HG03025 (cell line): ENCODE measurements around the gene C13orf46.
"Not testable (repeated sequence)": the region's sequence is repeated elsewhere in the genome, so short reads cannot be mapped to it uniquely, and the experiment has no call there.

ENCODE experiments used
- ATAC-seq: cut with Tn5 transposase; IDR thresholded peaks from one replicate; pipeline ENCODE4 v1.9.1; 2021; ENCODE audit warnings: mild to moderate bottlenecking, moderate library complexity; ENCODE audit not compliant: unreplicated experiment, low FRiP score

Gene C13orf46

DNA sequence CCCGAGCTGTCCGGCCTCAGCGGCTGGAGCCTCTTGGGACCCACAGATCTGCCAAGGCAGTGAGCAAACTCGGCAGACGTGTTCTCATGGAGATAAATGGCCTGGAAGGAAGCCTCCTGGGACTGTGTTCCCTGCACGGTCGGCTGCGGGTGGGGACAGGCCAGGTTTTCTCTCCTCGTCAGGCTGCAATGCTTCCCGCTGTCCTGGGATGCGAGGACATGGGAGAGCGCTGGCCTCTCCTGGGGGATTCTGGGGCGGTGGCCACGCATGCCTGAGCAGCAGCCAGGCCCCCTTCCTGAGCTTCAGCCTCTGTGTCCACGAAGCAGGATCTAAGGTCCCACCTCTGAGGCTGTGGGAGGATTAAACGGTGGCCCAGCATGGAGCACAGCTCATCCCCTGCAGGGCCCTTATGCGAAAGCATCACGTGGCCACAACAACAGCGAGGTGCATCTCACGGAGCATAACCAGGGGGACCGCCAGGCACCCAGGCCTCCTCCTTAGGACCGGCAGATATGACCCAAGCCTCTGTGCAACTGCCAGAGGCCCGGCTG lies 21.2 kb upstream of the C13orf46 start:
- ATAC-seq = no peak

DNA sequence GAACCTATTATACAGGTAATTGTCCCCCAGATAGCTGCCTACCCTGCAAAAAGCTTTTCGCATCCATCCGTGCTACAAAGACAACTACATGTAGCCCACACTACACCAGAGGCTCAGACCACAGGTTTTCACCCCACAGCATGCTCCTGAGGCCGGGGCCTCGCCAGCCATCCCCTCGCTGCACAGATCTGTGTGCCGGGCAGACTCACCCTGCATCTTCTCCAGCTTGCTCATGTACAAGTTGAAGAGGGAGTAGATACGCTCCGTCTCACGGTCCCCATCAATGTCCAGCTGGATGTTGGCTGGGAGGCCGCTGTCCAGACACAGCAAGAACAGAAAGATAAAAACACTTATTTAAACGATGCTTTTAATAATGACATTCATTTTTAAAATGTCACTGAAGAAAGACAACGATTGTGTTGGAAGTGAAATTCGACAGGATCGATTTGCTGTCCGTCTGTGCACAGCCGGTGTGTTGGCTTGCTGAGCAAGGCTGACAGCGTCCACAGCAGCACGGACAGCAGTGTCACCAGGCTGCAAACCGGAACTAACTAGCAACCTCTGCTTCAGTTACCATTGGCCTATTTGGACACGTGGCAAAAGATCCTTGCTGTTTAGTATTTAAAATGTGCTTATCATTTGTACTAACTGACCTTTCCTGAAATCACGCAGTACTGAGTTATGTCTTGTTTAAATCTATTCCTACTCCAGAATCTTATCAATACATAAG lies 18.6 kb upstream of the C13orf46 start:
- ATAC-seq = no peak

DNA sequence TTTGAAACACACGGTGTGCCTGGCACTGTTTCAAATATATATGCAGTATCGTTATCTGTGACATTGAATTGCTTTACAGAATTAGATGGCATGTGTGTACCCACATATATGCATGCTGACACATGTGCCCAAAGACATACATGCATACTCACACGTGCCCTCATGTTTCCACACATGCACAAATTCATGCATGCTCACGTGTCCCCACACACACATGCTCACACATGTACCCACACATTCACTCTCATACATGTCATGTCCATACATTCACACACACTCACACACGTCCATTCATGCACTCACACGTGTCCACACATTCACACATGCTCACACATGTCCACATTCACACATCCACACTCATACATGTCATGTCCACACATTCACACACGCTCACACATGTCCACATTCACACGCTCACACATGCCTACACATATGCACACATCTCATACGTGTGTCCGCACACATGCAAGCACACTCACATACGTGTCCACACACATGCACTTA lies 17.9 kb upstream of the C13orf46 start:
- ATAC-seq = no peak

DNA sequence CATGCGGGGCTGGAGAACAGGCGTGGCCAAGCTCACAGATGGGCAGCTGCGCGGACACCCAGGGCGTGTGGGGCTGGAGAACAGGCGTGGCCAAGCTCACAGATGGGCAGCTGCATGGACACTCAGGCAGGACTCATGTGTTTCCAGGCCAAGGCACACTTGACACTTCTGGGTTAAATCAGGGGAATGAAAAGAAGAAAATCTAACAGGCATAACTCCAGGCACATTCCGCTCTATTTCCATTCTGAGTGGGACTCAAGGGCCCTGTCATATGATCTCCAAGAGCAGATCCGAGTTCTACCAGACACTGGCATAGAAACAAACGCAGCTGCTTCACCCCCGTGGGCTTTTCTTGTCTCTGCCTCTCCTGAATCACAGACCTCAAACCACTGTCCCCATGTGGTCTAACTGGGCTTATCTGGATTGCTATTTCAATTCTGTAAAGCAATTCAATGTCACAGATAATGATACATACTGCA lies 17.4 kb upstream of the C13orf46 start:
- ATAC-seq = no peak

DNA sequence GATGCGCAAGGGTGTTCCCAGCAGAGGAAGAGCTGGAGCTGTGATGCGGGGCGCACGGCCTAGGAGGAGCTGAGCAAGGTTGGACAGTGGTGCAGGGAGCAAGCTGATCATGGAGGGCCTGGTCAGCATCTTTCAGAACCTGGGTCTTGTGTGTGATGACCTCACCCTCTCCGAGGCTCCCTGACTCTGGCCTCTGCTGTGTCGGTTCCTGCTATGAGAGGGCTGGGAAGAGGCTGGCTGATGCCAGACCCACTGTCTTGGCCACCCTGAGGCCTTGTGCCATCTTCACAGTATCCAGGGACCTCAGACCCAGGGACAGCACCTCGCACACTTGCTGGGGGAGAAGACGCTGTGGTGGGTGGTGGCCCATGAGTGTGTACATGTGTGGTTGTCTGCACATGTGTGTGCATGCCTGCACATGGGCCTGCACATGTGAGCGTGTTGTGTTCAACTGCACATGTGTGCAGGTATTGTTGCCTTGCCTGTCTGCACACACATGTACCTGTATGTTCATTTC lies 16.5 kb upstream of the C13orf46 start:
- ATAC-seq = no peak

DNA sequence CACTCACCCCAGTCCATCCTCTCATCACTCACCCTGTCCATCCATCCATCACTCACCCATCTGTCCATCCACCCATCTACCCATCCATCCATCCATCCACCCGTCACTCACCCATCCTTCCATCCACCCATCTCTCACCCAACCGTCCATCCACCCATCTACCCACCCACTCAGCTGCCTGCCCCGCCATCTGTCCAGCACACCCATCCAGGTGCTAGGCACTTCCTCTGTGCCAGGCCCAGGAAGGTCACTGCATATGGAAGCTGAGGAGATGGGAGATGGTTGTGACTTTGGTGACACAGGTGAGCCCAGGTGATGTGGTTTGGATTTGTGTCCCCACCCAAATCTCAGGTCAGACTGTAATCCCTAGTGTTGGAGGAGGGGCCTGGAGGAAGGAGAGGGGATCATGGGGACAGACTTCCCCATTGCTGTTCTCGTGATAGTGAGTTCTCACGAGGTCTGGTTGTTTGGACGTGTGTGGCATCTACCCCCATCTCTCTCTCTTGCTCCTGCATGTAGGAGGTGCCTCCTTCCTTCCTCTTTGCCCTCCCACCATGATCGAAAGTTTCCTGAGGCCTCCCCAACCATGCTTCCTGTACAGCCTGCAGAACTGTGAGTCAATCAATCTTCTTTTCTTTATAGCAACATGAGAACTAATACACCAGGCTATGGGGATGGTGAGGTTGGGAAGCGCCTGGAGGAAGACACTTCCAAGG lies 15.9 kb upstream of the C13orf46 start:
- no peak for ATAC-seq

DNA sequence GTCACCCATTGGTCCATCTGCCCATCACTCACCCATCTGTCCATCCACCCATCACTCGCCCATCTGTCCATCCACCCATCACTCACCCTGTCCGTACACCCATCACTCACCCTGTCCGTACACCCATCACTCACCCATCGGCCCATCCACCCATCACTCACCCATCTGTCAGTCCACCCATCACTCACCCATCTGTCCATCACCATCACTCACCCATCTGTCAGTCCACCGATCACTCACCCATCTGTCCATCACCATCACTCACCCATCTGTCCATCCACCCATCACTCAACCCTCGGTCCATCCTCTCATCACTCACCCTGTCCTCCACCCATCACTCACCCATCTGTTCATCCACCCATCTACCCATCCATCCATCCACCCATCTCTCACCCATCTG lies 15.0 kb upstream of the C13orf46 start:
- not testable (repeated sequence) for ATAC-seq

DNA sequence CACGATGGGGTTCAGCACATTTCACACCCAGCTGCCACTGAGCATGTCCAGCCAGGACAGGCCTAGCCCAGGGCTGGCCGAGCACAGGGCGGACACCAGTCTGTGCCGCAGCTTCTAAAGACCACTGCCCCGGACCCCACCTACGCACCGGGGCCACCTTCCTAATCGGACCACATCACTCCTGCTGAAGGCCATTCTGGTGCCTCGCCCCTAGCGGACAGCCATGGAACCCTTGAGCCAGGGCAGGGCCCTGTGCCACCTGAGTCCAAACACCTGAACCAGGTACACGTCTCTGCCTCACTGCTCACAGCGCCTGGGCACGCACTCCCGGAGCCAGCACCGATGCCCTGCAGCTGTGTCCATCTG lies 8.4 kb upstream of the C13orf46 start:
- ATAC-seq = no peak

DNA sequence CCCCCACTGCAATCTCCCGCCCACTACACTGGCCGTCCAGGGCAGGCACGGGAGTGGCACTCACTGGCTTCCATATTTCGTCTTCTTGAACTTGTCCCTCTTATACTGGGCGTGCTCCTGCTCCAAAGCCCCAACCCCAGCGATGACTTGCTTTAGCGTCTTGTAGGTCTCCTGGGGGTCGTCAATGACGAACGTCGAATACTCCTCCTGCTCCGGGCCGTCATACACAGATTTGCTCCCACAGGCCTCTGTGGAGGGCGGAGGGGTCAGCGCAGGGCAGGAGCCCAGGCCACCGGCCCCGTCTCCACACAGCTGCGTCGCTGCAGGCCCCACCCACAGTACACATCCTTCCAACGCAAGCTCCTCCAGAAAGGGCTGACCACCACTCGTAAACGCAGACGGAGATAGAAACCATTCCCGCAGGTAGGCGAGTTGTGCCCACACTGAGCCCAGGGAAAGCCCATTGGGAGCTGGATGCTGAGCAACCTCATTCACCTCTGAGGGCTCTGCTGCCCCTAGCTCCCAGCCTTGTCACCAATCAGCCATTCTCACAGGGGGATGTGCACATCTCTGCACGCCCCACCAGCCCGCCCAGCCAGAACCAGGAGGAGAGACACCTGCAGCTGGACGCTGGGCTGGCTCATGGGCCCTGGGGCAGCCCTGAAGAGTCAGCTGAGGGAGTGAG lies 7.9 kb upstream of the C13orf46 start:
- no peak for ATAC-seq

DNA sequence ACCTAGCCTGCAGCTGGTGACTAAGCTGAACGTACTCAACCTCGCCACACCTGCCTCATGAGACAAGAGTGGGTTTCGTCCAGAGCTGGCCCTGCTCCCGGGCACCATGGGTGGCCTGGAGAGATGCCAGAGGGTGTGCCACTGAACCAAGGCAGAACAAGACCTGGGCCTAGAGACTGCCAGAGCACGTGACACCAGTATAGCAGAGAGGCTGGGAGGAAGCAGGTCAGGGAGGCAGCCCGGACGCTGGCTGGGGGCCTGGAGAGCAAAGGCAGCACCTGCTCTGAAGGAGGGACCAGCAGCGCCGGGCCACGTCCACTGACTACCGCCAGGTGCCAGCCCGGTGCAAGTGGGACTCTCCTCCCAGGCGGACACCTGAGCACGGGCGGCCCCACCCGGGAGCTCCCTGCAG lies 7.3 kb upstream of the C13orf46 start:
- ATAC-seq = no peak

DNA sequence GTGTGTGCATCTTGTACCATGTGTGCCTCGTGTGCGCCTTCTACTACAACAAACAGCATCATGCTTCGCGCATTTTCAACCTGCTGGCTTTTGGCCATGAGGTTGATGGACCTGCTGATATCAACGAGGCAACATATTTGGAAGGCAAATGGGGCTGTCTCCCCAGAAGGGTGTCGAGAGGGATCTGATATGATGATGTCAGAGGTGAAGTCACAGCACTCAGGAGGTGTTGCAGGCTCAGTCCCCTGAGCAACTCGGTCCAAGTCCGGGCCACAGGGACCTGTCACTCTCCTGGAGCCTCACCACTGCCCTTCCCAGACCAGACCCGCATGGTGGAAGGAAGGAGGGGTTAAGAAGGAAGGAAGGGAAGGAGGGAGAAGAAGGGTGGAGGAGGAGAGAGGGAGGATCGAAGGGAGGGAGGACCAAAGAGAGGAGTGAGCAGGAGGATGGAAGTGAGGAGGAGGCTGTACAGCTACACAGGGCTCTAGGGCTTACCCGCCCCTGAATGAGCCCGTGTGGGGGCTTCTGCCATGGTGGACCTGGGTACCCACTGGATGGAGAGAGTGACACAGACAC lies 6.7 kb upstream of the C13orf46 start:
- no peak for ATAC-seq

DNA sequence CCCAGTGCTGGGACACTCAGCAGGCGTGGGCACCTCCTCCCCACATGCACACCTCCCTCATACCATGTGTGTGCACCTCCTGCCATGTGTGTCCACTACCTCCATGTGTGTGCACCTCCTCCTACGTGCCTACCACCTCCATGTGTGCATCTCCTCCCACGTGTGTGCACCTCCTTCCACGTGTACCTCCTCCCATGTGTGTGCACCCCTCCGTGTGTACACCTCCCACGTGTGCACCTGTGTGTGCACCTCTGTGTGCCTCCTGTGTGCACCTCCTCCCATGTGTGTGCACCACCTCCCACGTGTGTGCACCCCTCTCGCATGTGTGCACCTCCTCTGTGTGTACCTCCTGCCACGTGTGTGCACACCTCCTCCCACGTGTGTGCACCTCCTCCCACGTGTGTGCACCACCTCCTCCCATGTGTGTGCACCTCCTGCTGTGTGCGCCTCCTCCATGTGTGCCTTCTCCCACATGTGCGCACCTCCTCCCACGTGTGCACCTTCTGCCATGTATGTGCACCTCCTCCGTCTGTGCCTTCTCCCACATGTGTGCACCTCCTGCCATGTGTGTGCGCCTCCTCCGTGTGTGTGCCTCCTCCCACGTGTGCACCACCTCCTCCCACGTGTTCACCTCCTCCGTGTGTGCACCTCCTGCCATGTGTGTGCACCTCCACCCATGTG lies 6.1 kb upstream of the C13orf46 start:
- no peak for ATAC-seq

DNA sequence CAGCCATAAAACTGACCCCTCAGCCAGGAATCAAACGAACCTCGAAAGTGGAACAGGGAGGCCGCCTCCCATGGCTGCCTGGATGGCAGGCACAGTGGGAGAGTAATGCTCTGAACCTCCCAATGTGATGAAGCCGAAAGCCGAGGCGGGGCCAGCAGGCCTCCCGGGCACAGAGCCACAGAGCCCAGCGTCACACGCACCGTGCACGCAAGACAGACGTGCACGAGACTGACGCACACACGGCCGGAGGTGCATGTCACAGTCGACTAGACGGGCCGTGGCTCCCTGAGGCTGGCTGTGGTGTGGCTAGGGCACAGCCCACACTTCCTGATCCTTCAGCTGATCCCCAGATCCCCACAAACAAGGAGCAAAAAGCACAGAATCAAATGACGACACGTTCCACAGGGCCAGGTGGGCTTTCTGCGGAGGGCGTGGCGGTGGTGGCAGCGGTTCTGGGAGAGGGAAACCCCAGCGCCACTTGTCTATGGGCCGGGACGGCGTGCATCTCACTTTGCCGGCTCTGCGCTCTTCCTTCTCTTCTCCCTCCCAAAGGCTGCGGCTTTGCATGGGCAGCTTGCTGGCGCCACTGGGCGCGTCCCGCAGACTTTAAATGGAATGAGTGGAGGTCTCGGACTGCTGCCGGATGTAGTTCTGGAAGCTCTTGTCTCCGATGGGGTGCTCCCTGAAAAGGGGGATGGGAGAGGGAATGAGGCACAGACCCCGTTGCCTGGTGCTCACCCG lies 5.0 kb upstream of the C13orf46 start:
- no peak for ATAC-seq

DNA sequence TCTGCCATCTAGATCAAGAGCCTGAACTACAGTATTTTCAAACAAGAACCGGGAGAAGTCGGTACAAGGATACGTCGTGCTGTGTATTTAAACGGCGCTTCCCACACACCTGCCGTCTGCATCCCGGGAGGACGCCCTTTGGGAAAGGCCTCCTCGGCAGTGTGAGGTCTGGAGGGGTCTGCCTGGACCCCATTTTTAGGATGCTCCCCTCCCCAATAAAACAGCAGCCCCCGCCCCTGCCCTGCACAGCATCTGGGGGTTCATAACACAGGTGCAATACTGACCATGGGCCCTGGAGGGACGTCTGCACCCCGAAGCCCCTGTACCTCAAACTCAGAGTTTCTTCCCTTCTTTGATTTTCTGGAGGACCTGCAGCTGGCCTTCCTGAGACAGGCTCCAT lies 4.1 kb upstream of the C13orf46 start:
- ATAC-seq = no peak

DNA sequence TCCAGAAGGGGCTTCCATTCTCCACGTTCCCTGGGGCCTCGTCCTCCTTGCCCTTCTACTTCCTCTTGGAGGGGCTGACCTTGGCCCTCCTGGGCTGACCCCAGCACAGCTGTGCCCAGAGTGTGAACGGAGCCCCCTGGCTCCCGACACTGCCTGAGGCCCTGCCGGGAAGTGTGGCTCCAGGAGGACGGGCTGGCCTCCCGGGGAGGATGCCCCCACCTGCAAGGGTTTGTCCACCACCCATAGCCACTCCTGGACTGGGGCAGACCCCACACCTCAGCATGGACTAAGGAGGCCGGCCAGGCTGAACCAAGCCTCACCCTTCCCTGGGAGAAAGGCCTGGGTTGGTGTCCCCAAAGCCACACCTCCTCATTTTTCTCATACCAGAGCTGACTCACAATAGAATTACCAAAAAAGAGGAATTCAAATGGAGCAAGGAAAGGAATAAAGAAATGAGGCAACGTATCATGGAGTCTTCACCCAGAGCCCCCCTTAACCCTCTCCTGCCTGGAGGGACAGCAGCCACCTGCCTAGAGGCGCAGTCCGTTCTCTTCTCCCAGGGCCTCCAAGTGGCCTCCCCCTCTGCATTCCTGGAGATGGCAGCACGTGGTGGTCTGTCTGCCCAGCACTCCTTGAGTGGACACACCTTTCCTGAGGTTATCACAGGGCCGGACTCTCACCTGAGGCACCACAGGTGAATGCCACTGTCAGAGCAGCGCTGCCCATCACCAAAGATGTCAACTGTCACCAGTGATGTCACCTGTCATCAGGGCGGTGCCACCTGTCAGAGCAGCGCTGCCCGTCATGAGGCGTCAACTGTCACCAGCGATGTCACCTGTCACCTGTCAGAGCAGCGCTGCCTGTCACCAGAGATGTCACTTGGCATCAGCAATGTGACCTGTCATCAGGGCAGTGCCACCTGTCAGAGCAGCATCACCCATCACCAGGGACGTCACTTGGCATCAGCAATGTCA lies 3.1 kb upstream of the C13orf46 start:
- no peak for ATAC-seq

DNA sequence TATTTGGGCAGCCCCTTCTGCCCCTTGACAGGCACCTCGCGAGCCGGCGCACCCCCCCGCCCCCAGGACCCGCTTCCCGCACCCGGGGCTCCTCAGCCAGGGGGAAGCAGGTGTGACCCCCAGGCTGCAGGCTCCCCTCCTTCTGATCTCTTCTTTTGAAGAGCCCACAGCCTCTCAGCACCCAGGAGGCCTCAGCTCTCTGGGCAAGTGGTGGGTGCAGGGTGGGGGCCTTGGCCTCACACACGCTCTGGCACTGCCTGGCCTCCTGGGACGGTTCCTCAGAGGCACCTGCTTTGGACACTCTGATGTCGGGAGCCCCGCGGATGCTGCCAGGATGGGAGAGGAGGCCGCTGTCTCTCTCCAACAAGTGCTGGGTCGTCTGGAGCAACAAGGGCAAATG lies 1.5 kb upstream of the C13orf46 start:
- ATAC-seq = no peak

DNA sequence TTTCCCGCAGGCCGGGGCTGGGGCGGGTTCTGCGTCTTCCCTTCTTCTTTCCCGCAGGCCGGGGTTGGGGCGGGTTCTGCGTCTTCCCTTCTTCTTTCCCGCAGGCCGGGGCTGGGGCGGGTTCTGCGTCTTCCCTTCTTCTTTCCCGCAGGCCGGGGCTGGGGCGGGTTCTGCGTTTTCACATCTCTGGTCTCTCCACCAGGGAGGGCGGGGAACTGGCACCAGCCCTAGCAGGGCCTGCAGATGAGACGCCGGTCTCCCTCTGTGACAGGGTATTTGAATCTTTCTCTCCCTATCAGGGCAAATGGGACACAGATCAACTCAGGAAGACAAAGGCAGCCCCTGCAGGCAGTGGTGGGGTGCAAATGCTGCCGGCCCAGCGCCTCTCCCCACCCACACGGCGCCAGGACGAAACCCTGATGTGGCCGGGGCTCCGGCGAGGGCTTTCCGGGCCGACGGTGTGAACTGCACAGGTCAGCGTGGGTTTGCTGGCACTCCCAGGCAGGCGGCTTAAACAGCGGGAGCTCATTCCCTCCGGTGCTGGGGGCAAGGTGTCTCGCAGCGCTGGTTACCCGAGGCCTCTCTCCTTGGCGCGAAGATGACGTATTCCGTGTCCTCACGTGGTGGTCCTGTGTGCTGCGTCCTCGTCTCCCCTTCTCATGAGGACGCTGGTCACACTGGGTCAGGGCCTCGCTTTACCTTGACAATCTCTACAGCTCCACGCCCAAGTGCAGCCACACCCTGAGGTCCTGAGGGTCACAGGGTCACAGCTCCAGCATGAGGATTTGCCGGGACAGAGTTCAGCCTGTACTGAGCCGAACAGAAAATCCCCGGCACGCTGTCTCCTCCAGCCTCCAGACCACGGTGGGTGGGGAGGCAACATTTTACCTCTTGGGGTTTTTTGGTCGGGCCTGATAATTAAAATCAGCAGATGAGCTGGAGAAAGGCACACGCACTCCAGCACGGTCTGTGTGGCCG lies 717 bp upstream of the C13orf46 start:
- ATAC-seq = no peak
